H1 (cell line): ENCODE data around the gene RSKR. TPM values are rescaled to one million over a fixed set of nuclear protein-coding genes. Genes with fewer than 3 reads are reported as not detected.

Source experiments
- CTCF ChIA-PET: fragments of 300-600 bp; sonication (Branson Sonifier 250); formaldehyde crosslinking; loops from one replicate; lab custom pipeline; 2021; ENCODE audit not compliant: partially characterized antibody; lab: Charles Lee
- POLR2A ChIA-PET: fragments of 300-600 bp; sonication (Branson Sonifier 250); formaldehyde crosslinking; loops from one replicate; lab custom pipeline; 2021; ENCODE audit warnings: inconsistent platforms; ENCODE audit not compliant: partially characterized antibody; lab: Charles Lee
- DNase-seq, 2 experiments: peaks; one replicate each; pipeline versions ENCODE4 v3.0.0 to v3.0.0-alpha.2; 2010 to 2022; ENCODE audit warnings: low spot score in 2 of 2, low read depth in 1 of 2, mixed read lengths in 1 of 2
- FAIRE-seq: peaks from 2 replicates; lab custom pipeline; 2011; peaks lifted over from hg19 to GRCh38; lab: Jason Lieb, UNC
- H2AFZ ChIP-seq: 2 replicates; pipeline ENCODE4 v1.8.1; 2012; ENCODE audit warnings: low read length, inconsistent platforms
- H2AK5ac ChIP-seq: 2 replicates; pipeline ENCODE4 v1.6.1; 2013; ENCODE audit warnings: low read depth, low read length
- H2BK120ac ChIP-seq: replicated peaks from 2 replicates; pipeline ENCODE3; 2013; ENCODE audit warnings: low read depth, low read length, inconsistent platforms
- H2BK12ac ChIP-seq: 2 replicates; pipeline ENCODE4 v1.6.1; 2013; ENCODE audit warnings: low read depth, low read length
- H2BK15ac ChIP-seq: 2 replicates; pipeline ENCODE4 v1.6.1; 2013; ENCODE audit warnings: low read length
- H2BK20ac ChIP-seq: 2 replicates; pipeline ENCODE4 v1.6.1; 2013; ENCODE audit warnings: low read length
- H2BK5ac ChIP-seq: 2 replicates; pipeline ENCODE4 v1.6.1; 2013; ENCODE audit warnings: low read depth, low read length
- H3K14ac ChIP-seq: 2 replicates; pipeline ENCODE4 v1.6.1; 2013; ENCODE audit warnings: inconsistent platforms; ENCODE audit not compliant: insufficient read length
- H3K18ac ChIP-seq: 2 replicates; pipeline ENCODE4 v1.6.1; 2013; ENCODE audit warnings: low read length; ENCODE audit errors: extremely low read depth
- H3K23ac ChIP-seq: 2 replicates; pipeline ENCODE4 v1.6.1; 2013; ENCODE audit warnings: inconsistent platforms; ENCODE audit not compliant: insufficient read length
- H3K23me2 ChIP-seq: 2 replicates; pipeline ENCODE4 v1.6.1; 2013; ENCODE audit warnings: low read depth, low read length
- H3K27ac ChIP-seq: 2 replicates; pipeline ENCODE4 v1.6.1; 2011; ENCODE audit warnings: low read depth, low read length, inconsistent platforms
- H3K27me3 ChIP-seq, 4 experiments: replicated peaks in 1 of 4; 1 replicate in 1 of 4; 2 replicates in 3 of 4; pipeline versions ENCODE4 v1.6.1 to v1.8.1; 2011 to 2013; ENCODE audit warnings: low read length in 3 of 4, mild to moderate bottlenecking in 3 of 4, inconsistent platforms in 2 of 4, mixed read lengths in 2 of 4, moderate library complexity in 1 of 4; ENCODE audit not compliant: control insufficient read depth in 3 of 4, insufficient read depth in 3 of 4; ENCODE audit errors: extremely low read depth in 1 of 4
- H3K36me3 ChIP-seq, 4 experiments: 2 replicates each; pipeline versions ENCODE4 v1.6.1 to v1.8.1; 2011 to 2013; ENCODE audit warnings: mild to moderate bottlenecking in 4 of 4, low read length in 3 of 4, moderate library complexity in 2 of 4, control low read depth in 1 of 4, inconsistent platforms in 1 of 4; ENCODE audit not compliant: insufficient read depth in 4 of 4, control insufficient read depth in 2 of 4
- H3K4ac ChIP-seq: replicated peaks from 2 replicates; pipeline ENCODE3; 2013; ENCODE audit warnings: low read length, low read depth, mixed read lengths, inconsistent platforms; ENCODE audit not compliant: insufficient read length
- H3K4me1 ChIP-seq, 4 experiments: replicated peaks in 1 of 4; 1 replicate in 1 of 4; 2 replicates in 3 of 4; pipeline versions ENCODE4 v1.6.1 to v1.8.1; 2011 to 2013; ENCODE audit warnings: low read length in 3 of 4, inconsistent platforms in 2 of 4, mixed read lengths in 1 of 4; ENCODE audit not compliant: insufficient read depth in 4 of 4, control insufficient read depth in 3 of 4
- H3K4me2 ChIP-seq, 2 experiments: 2 replicates each; pipeline versions ENCODE4 v1.6.1 to v1.8.1; 2011 to 2013; ENCODE audit warnings: low read depth in 2 of 2, low read length in 2 of 2, control low read depth in 1 of 2, inconsistent platforms in 1 of 2, mild to moderate bottlenecking in 1 of 2; ENCODE audit not compliant: insufficient read depth in 1 of 2
- H3K4me3 ChIP-seq, 4 experiments: fragments of 200-600, 300-600 bp in 1 of 4; sonication (generic), shearing (Covaris generic), sonication (Bioruptor Twin) in 1 of 4; 2 replicates each; pipeline versions ENCODE4 v1.5.1 to v1.8.1; 2011 to 2016; ENCODE audit warnings: low read length in 4 of 4, low read depth in 3 of 4, control low read depth in 2 of 4, inconsistent platforms in 2 of 4, mild to moderate bottlenecking in 2 of 4, mixed read lengths in 1 of 4, moderate library complexity in 1 of 4; ENCODE audit not compliant: insufficient read depth in 2 of 4; ENCODE audit errors: extremely low read depth in 1 of 4
- H3K56ac ChIP-seq: replicated peaks from 2 replicates; pipeline ENCODE3; 2013; ENCODE audit warnings: low read depth, mild to moderate bottlenecking, mixed read lengths, low read length, inconsistent platforms; ENCODE audit not compliant: insufficient read length
- H3K79me1 ChIP-seq: 2 replicates; pipeline ENCODE4 v1.6.1; 2013; ENCODE audit warnings: low read depth, low read length, control low read depth
- H3K79me2 ChIP-seq, 2 experiments: 2 replicates each; pipeline versions ENCODE4 v1.6.1 to v1.8.1; 2012 to 2013; ENCODE audit warnings: low read length in 2 of 2, mild to moderate bottlenecking in 2 of 2, inconsistent platforms in 1 of 2; ENCODE audit not compliant: insufficient read depth in 2 of 2, control insufficient read depth in 1 of 2
- H3K9ac ChIP-seq, 4 experiments: replicated peaks in 1 of 4; 1 replicate in 1 of 4; 2 replicates in 3 of 4; pipeline versions ENCODE4 v1.6.1 to v1.8.1; 2011 to 2013; ENCODE audit warnings: low read depth in 3 of 4, low read length in 3 of 4, control low read depth in 2 of 4, mild to moderate bottlenecking in 2 of 4, moderate library complexity in 2 of 4, inconsistent platforms in 1 of 4; ENCODE audit errors: extremely low read depth in 1 of 4
- H3K9me3 ChIP-seq, 2 experiments: 2 replicates each; pipeline versions ENCODE4 v1.6.1 to v1.8.1; 2012 to 2013; ENCODE audit warnings: mild to moderate bottlenecking in 2 of 2, moderate library complexity in 2 of 2, control low read depth in 1 of 2, inconsistent platforms in 1 of 2, low read depth in 1 of 2, low read length in 1 of 2, mixed read lengths in 1 of 2; ENCODE audit not compliant: insufficient read depth in 2 of 2
- H4K20me1 ChIP-seq, 2 experiments: replicated peaks in 1 of 2; 2 replicates each; pipeline versions ENCODE3 to v1.8.1; 2011 to 2013; ENCODE audit warnings: inconsistent platforms in 2 of 2, low read length in 2 of 2, mild to moderate bottlenecking in 1 of 2; ENCODE audit not compliant: insufficient read depth in 2 of 2, control insufficient read depth in 1 of 2
- H4K5ac ChIP-seq: 2 replicates; pipeline ENCODE4 v1.6.1; 2013; ENCODE audit warnings: low read length, low read depth, mixed read lengths, inconsistent platforms; ENCODE audit not compliant: insufficient read length
- H4K8ac ChIP-seq: 2 replicates; pipeline ENCODE4 v1.8.0; 2013; ENCODE audit warnings: mild to moderate bottlenecking, moderate library complexity, low read length, inconsistent platforms; ENCODE audit not compliant: insufficient read depth; ENCODE audit errors: extremely low read depth
- H4K91ac ChIP-seq: replicated peaks from 2 replicates; pipeline ENCODE3; 2013; ENCODE audit warnings: low read length, mixed read lengths, inconsistent platforms; ENCODE audit not compliant: insufficient read length
- BRCA1 ChIP-seq: IDR thresholded peaks from 2 replicates; pipeline ENCODE4 v1.6.1; 2012; ENCODE audit warnings: low read depth, low read length, improper control_type of control experiment
- CBX5 ChIP-seq: fragments of 300-800, 300-1000 bp; sonication (generic); IDR thresholded peaks from 2 replicates; pipeline ENCODE4 v1.7.1; 2016; ENCODE audit warnings: antibody characterized with exemption, low read length, low read depth
- CTCF ChIP-seq, 3 experiments: IDR thresholded peaks; 1 replicate in 2 of 3; 2 replicates in 1 of 3; pipeline versions ENCODE4 v1.5.1 to v1.6.1; 2011; ENCODE audit warnings: low read length in 3 of 3, mild to moderate bottlenecking in 3 of 3, inconsistent platforms in 2 of 3, low read depth in 1 of 3, moderate library complexity in 1 of 3; ENCODE audit not compliant: insufficient read depth in 1 of 3; ENCODE audit errors: control extremely low read depth in 1 of 3
- EZH2 ChIP-seq: fragments of 200-600 bp; sonication (generic); IDR thresholded peaks from 2 replicates; pipeline ENCODE4 v1.7.1; 2012; ENCODE audit warnings: low read depth, mild to moderate bottlenecking, moderate library complexity, low read length, inconsistent platforms; ENCODE audit not compliant: severe bottlenecking
- HDAC6 ChIP-seq: IDR thresholded peaks from one replicate; pipeline ENCODE4 v1.7.1; 2012; ENCODE audit warnings: low read depth, mild to moderate bottlenecking, inconsistent platforms, low read length, moderate library complexity
- MAX ChIP-seq: IDR thresholded peaks from 2 replicates; pipeline ENCODE4 v1.6.1; 2012; ENCODE audit warnings: inconsistent platforms
- NRF1 ChIP-seq: IDR thresholded peaks from 2 replicates; pipeline ENCODE4 v1.6.1; 2011; ENCODE audit warnings: mild to moderate bottlenecking, low read depth, low read length, improper control_type of control experiment
- RAD21 ChIP-seq, 2 experiments: IDR thresholded peaks in 1 of 2; conservative IDR thresholded peaks in 1 of 2; 2 replicates each; pipeline ENCODE4 v1.6.1; 2011; ENCODE audit warnings: low read depth in 2 of 2, low read length in 2 of 2, improper control_type of control experiment in 1 of 2, inconsistent platforms in 1 of 2, mild to moderate bottlenecking in 1 of 2, moderate library complexity in 1 of 2
- WGBS, 2 experiments: shearing (Covaris generic) in 1 of 2; methylation state at CpG; one replicate each; pipeline versions ENCODE4 v1.1.6 to v1.1.7; 2013 to 2015; ENCODE audit warnings: low lambda C conversion rate in 2 of 2, mixed read lengths in 2 of 2, inconsistent platforms in 1 of 2, low coverage in 1 of 2, missing lambda C conversion rate in 1 of 2; ENCODE audit not compliant: insufficient replicate concordance in 2 of 2, insufficient coverage in 1 of 2, insufficient read length in 1 of 2; ENCODE audit errors: extremely low coverage in 1 of 2, missing lambda C conversion rate in 1 of 2; 5-methylcytosine and 5-hydroxymethylcytosine counted together
- polyA plus RNA-seq, 7 experiments: library from polyadenylated mRNA; depleted of rRNA in 3 of 7; stranded (reverse) in 5 of 7; unstranded in 2 of 7; fragments of >200 nt in 5 of 7; fragments of 200-250 nt in 2 of 7; gene quantifications; 1 replicate in 5 of 7; 2 replicates in 1 of 7; 4 replicates in 1 of 7; pipeline versions ENCODE4 v1.2.1 to v1.2.3, GENCODE V29; 2011 to 2013; ENCODE audit warnings: missing spikeins in 2 of 7, mixed read lengths in 2 of 7
- total RNA-seq: library from RNA; stranded (reverse); fragmentation: NEBNext Ultra II Directional; extraction: Animal tissue kit (Norgen Biotek cat#: 25700); gene quantifications from 2 replicates; pipeline ENCODE4 v1.2.1, GENCODE V29; 2021

Gene RSKR
- total and polyA plus RNA-seq, 2 of the 8 experiments (the other 6 are each of a cell fraction or from before 2014, with no cell fraction given) = 24.1 to 28.5 TPM

GRCh38 chr17:28612936-28613872 lies 781 bp downstream of the RSKR start:
- no peak overlapping the region for H2BK5ac ChIP-seq
- DNase-seq = peak in 1 of 2 experiments; percentile 71
- CTCF ChIA-PET = interaction anchor here (0.6 to 6.0 kb wide), 28 partner anchors 9 to 164 kb away, joined by 3 to 45 read pairs (median 4); partner anchors contain the start of genes PIGS and SPAG5
- H2AFZ ChIP-seq = no peak overlapping the region
- no peak for FAIRE-seq
- no peak overlapping the region for H3K4me2 ChIP-seq
- no peak overlapping the region for H2BK15ac ChIP-seq
- H3K14ac ChIP-seq = no peak overlapping the region
- H3K79me1 ChIP-seq = no peaks in the 10 kb centered on the region
- no peak overlapping the region for H4K91ac ChIP-seq
- H3K27ac ChIP-seq = no peak overlapping the region
- H3K23ac ChIP-seq = no peak overlapping the region
- WGBS, 2 experiments = 91% methylated on average over 6 of the region's 6 CpGs; no CpG with 5 or more reads in 1 of the 2 experiments
- no peaks in the 10 kb centered on the region for H3K4me1 ChIP-seq
- no peaks in the 10 kb centered on the region for H3K79me2 ChIP-seq
- H3K27me3 ChIP-seq = no peaks in the 10 kb centered on the region
- no peak overlapping the region for H3K9ac ChIP-seq
- no peak overlapping the region for H2BK20ac ChIP-seq
- H3K9me3 ChIP-seq = no peaks in the 10 kb centered on the region
- H2BK12ac ChIP-seq = no peak overlapping the region
- H4K8ac ChIP-seq = no peak overlapping the region
- no peak overlapping the region for H3K4ac ChIP-seq
- no peak overlapping the region for H2BK120ac ChIP-seq
- no peak overlapping the region for H3K18ac ChIP-seq
- no peak overlapping the region for H4K5ac ChIP-seq
- H3K4me3 ChIP-seq = no peak overlapping the region
- no peak for TF ChIP-seq MAX
- no peak for TF ChIP-seq BRCA1
- no peak for TF ChIP-seq EZH2
- TF ChIP-seq CBX5 = no peak
- TF ChIP-seq HDAC6 = no peak
- TF ChIP-seq CTCF (IDR thresholded peaks at IDR 0.05; ENCODE audit: control extremely low read depth in 1 of 3, insufficient read depth in 1 of 3, low read depth in 1 of 3, low read length in 3 of 3) = peak; percentile 60 to 77 (median 64)
- TF ChIP-seq NRF1 = no peak
- TF ChIP-seq RAD21 (IDR thresholded peaks at IDR 0.05 in 1 of 2, conservative IDR thresholded peaks at IDR 0.05 in 1 of 2; ENCODE audit: low read depth in 2 of 2, low read length in 2 of 2) = peak; percentile 53 to 65
- TF ChIP-seq, all 59 proteins: peak for 2
- POLR2A ChIA-PET = interaction anchor here (0.6 to 14.8 kb wide), 20 partner anchors 8 to 93 kb away, joined by 3 to 163 read pairs (median 5); partner anchors contain the start of genes ALDOC, PIGS, SDF2 and SPAG5
- peaks cover 37 to 70% (median 59%) of the 10 kb centered on the region in 4 experiments for H3K36me3 ChIP-seq
- peaks cover 2% of the 10 kb centered on the region in 2 experiments for H4K20me1 ChIP-seq
- no peak overlapping the region for H3K56ac ChIP-seq
- H2AK5ac ChIP-seq = no peak overlapping the region
- no peaks in the 10 kb centered on the region for H3K23me2 ChIP-seq
